H1 (cell line): ENCODE measurements around the gene ARGLU1.

Source experiments
- CTCF ChIP-seq, 3 experiments: IDR thresholded peaks; 1 replicate in 2 of 3; 2 replicates in 1 of 3; pipeline versions ENCODE4 v1.5.1 to v1.6.1; 2011; ENCODE audit warnings: low read length in 3 of 3, mild to moderate bottlenecking in 3 of 3, inconsistent platforms in 2 of 3, low read depth in 1 of 3, moderate library complexity in 1 of 3; ENCODE audit not compliant: insufficient read depth in 1 of 3; ENCODE audit errors: control extremely low read depth in 1 of 3
- EZH2 ChIP-seq: fragments of 200-600 bp; sonication (generic); IDR thresholded peaks from 2 replicates; pipeline ENCODE4 v1.7.1; 2012; ENCODE audit warnings: low read depth, mild to moderate bottlenecking, moderate library complexity, low read length, inconsistent platforms; ENCODE audit not compliant: severe bottlenecking
- GABPA ChIP-seq: IDR thresholded peaks from 2 replicates; pipeline ENCODE4 v1.6.1; 2011; ENCODE audit warnings: mild to moderate bottlenecking, low read length, moderate library complexity, borderline replicate concordance; ENCODE audit not compliant: insufficient read depth
- HDAC6 ChIP-seq: IDR thresholded peaks from one replicate; pipeline ENCODE4 v1.7.1; 2012; ENCODE audit warnings: low read depth, mild to moderate bottlenecking, inconsistent platforms, low read length, moderate library complexity
- MAFK ChIP-seq: IDR thresholded peaks from 2 replicates; pipeline ENCODE4 v1.6.1; 2012; ENCODE audit warnings: low read depth, mild to moderate bottlenecking, improper control_type of control experiment, low read length
- SP1 ChIP-seq: IDR thresholded peaks from 2 replicates; pipeline ENCODE4 v1.6.1; 2011; ENCODE audit warnings: low read depth, low read length
- YY1 ChIP-seq: IDR thresholded peaks from 2 replicates; pipeline ENCODE4 v1.6.1; 2011; ENCODE audit warnings: low read depth, mild to moderate bottlenecking, low read length

GRCh38 chr13:106507560-106508274 lies 60.2 kb downstream of the ARGLU1 start:
- TF ChIP-seq SP1 (no peak), YY1 (no peak), EZH2 (no peak), GABPA (no peak), MAFK (peak; percentile 76), CTCF (IDR thresholded peaks at IDR 0.05; ENCODE audit: control extremely low read depth in 1 of 3, insufficient read depth in 1 of 3, low read depth in 1 of 3, low read length in 3 of 3) (no peak), HDAC6 (no peak)
